GM21447 (cell line): ENCODE results near the gene PYGM.
A peak's percentile ranks its signal among the peaks of the same experiment; 100 is the strongest.

Experiments
- ATAC-seq: cut with Tn5 transposase; IDR thresholded peaks from one replicate; pipeline ENCODE4 v1.9.1; 2021; ENCODE audit not compliant: unreplicated experiment

The PYGM gene

GRCh38 chr11:64754124-64754918, 5.5 kb downstream of the PYGM start:
- no peak for ATAC-seq

- no peak for ATAC-seq
Observed at GRCh38 chr11:64753380-64754123, 6.2 kb downstream of the PYGM start.

GRCh38 chr11:64753019-64753379, 6.8 kb downstream of the PYGM start:
- ATAC-seq: no peak

GRCh38 chr11:64752175-64752970, 7.4 kb downstream of the PYGM start:
- no peak for ATAC-seq

- ATAC-seq: no peak
Observed at GRCh38 chr11:64751580-64751979, 8.2 kb downstream of the PYGM start.

- ATAC-seq: no peak
Observed at GRCh38 chr11:64751136-64751535, 8.6 kb downstream of the PYGM start.

- no peak for ATAC-seq
Observed at GRCh38 chr11:64750361-64751054, 9.3 kb downstream of the PYGM start.

GRCh38 chr11:64747961-64748665, 11.7 kb downstream of the PYGM start:
- ATAC-seq: no peak

GRCh38 chr11:64746486-64746885, 13.3 kb downstream of the PYGM start:
- ATAC-seq: no peak

- ATAC-seq: no peak
Observed at GRCh38 chr11:64745521-64746328, 14.0 kb downstream of the PYGM start.

- no peak for ATAC-seq
Observed at GRCh38 chr11:64745189-64745520, 14.6 kb downstream of the PYGM start.

GRCh38 chr11:64744544-64745188, 15.1 kb downstream of the PYGM start:
- ATAC-seq: no peak

- ATAC-seq: peak; percentile 32
Observed at GRCh38 chr11:64743591-64744543, 15.9 kb downstream of the PYGM start, which contains the start of gene RASGRP2. RASGRP2 (minus strand) TSS chr11:64744142; CDS start chr11:64742866, 1,276 bp downstream.

- ATAC-seq: no peak
Observed at GRCh38 chr11:64742889-64743590, 16.7 kb downstream of the PYGM start.

- no peak for ATAC-seq
Observed at GRCh38 chr11:64742087-64742888, 17.5 kb downstream of the PYGM start.

GRCh38 chr11:64741375-64742086, 18.2 kb downstream of the PYGM start:
- ATAC-seq: no peak
